IMR-90 (cell line): ENCODE results near the gene FGA. TPM values are rescaled to one million over a fixed set of nuclear protein-coding genes. Genes with fewer than 3 reads are reported as not detected.

Experiments used
- ATAC-seq: fragments of 200-7000 bp; cut with Tn5 transposase; 2 replicates; pipeline ENCODE4 v1.9.1; 2020; ENCODE audit warnings: low read depth, mild to moderate bottlenecking, moderate library complexity
- Bru-seq: library from RNA; stranded (reverse); fragments of 400-500 nt; gene quantifications from one replicate; lab custom pipeline; 2021; lab: Mats Ljungman, UMichigan
- BruChase-seq, 2 experiments: library from RNA; stranded (reverse); fragments of 400-500 nt; gene quantifications; one replicate each; lab custom pipeline; 2021; lab: Mats Ljungman, UMichigan
- BruUV-seq: library from RNA; stranded (reverse); fragments of 400-500 nt; replicated peaks from 2 replicates; lab custom pipeline; 2021; lab: Mats Ljungman, UMichigan
- CTCF ChIA-PET: fragments of 300-600 bp; formaldehyde crosslinking; extraction: SDS; loops from one replicate; lab custom pipeline; 2021; ENCODE audit warnings: antibody characterized with exemption; lab: Yijun Ruan, JAX
- POLR2A ChIA-PET: fragments of 300-600 bp; sonication (Branson Sonifier 250); formaldehyde crosslinking; loops from one replicate; lab custom pipeline; 2022; ENCODE audit warnings: antibody characterized with exemption; ENCODE audit not compliant: unreplicated experiment; lab: Charles Lee
- DNase-seq: peaks from one replicate; pipeline ENCODE4 v3.0.0; 2013
- H2AFZ ChIP-seq: replicated peaks from 2 replicates; pipeline ENCODE3; 2013; ENCODE audit warnings: low read length, mild to moderate bottlenecking; ENCODE audit not compliant: poor library complexity
- H2AK5ac ChIP-seq: 2 replicates; pipeline ENCODE4 v1.6.1; 2013; ENCODE audit warnings: low read depth, low read length, inconsistent platforms
- H2AK9ac ChIP-seq: replicated peaks from 2 replicates; pipeline ENCODE3; 2013; ENCODE audit warnings: mild to moderate bottlenecking, low read depth, low read length, moderate library complexity; ENCODE audit not compliant: poor library complexity
- H2BK120ac ChIP-seq: 2 replicates; pipeline ENCODE4 v1.6.1; 2013; ENCODE audit warnings: low read depth, low read length, inconsistent platforms
- H2BK15ac ChIP-seq: 3 replicates; pipeline ENCODE4 v1.6.1; 2013; ENCODE audit warnings: low read depth, low read length, inconsistent platforms
- H2BK20ac ChIP-seq: 2 replicates; pipeline ENCODE4 v1.6.1; 2013; ENCODE audit warnings: low read depth, mild to moderate bottlenecking, inconsistent platforms, low read length, moderate library complexity
- H2BK5ac ChIP-seq: 2 replicates; pipeline ENCODE4 v1.6.1; 2013; ENCODE audit warnings: mild to moderate bottlenecking, low read depth, low read length, inconsistent platforms; ENCODE audit not compliant: poor library complexity, severe bottlenecking
- H3K14ac ChIP-seq: replicated peaks from 2 replicates; pipeline ENCODE4 v1.6.1; 2013; ENCODE audit warnings: low read depth, low read length, inconsistent platforms
- H3K18ac ChIP-seq: 2 replicates; pipeline ENCODE4 v1.6.1; 2013; ENCODE audit warnings: low read depth, low read length, control low read depth
- H3K23ac ChIP-seq: 2 replicates; pipeline ENCODE4 v1.6.1; 2013; ENCODE audit warnings: low read depth, low read length, inconsistent platforms
- H3K27ac ChIP-seq: 2 replicates; pipeline ENCODE4 v1.5.1; 2013; ENCODE audit warnings: mild to moderate bottlenecking, control low read depth, low read length; ENCODE audit not compliant: insufficient read depth
- H3K27me3 ChIP-seq: 2 replicates; pipeline ENCODE4 v1.6.1; 2013; ENCODE audit warnings: low read length; ENCODE audit not compliant: control insufficient read depth, insufficient read depth
- H3K36me3 ChIP-seq: 2 replicates; pipeline ENCODE4 v1.6.1; 2013; ENCODE audit warnings: low read length, mixed read lengths; ENCODE audit not compliant: control insufficient read depth, insufficient read depth
- H3K4ac ChIP-seq: 2 replicates; pipeline ENCODE4 v1.6.1; 2013; ENCODE audit warnings: low read depth, low read length, inconsistent platforms
- H3K4me1 ChIP-seq: 2 replicates; pipeline ENCODE4 v1.6.1; 2013; ENCODE audit warnings: low read length, mixed read lengths; ENCODE audit not compliant: control insufficient read depth, insufficient read depth
- H3K4me2 ChIP-seq: 2 replicates; pipeline ENCODE4 v1.6.1; 2013; ENCODE audit warnings: low read depth, mild to moderate bottlenecking, control low read depth, low read length, moderate library complexity
- H3K4me3 ChIP-seq: 2 replicates; pipeline ENCODE4 v1.5.1; 2013; ENCODE audit warnings: low read depth, mild to moderate bottlenecking, control low read depth, low read length, moderate library complexity; ENCODE audit not compliant: insufficient read depth
- H3K56ac ChIP-seq: 2 replicates; pipeline ENCODE4 v1.6.1; 2013; ENCODE audit warnings: low read length, inconsistent platforms; ENCODE audit not compliant: insufficient read depth; ENCODE audit errors: extremely low read depth
- H3K79me1 ChIP-seq, 2 experiments: 2 replicates each; pipeline ENCODE4 v1.6.1; 2013; ENCODE audit warnings: low read length in 2 of 2, inconsistent platforms in 1 of 2, low read depth in 1 of 2
- H3K9ac ChIP-seq: 2 replicates; pipeline ENCODE4 v1.6.1; 2013; ENCODE audit warnings: low read depth, low read length, control low read depth
- H3K9me1 ChIP-seq: 2 replicates; pipeline ENCODE4 v1.6.1; 2013; ENCODE audit warnings: low read length, inconsistent platforms; ENCODE audit not compliant: insufficient read depth
- H3K9me3 ChIP-seq: 2 replicates; pipeline ENCODE4 v1.6.1; 2013; ENCODE audit warnings: low read length; ENCODE audit not compliant: control insufficient read depth, insufficient read depth
- H4K20me1 ChIP-seq: 2 replicates; pipeline ENCODE4 v1.6.1; 2013; ENCODE audit warnings: low read length, inconsistent platforms; ENCODE audit not compliant: insufficient read depth
- H4K5ac ChIP-seq: 2 replicates; pipeline ENCODE4 v1.6.1; 2013; ENCODE audit warnings: mild to moderate bottlenecking, low read depth, low read length, control low read depth
- H4K8ac ChIP-seq, 2 experiments: 2 replicates each; pipeline ENCODE4 v1.6.1; 2013; ENCODE audit warnings: low read depth in 2 of 2, low read length in 2 of 2, control low read depth in 1 of 2, inconsistent platforms in 1 of 2
- H4K91ac ChIP-seq: 2 replicates; pipeline ENCODE4 v1.6.1; 2013; ENCODE audit warnings: low read depth, low read length, inconsistent platforms; ENCODE audit not compliant: insufficient read depth
- CEBPB ChIP-seq: IDR thresholded peaks from 2 replicates; pipeline ENCODE4 v1.6.1; 2012; ENCODE audit warnings: low read depth, low read length, improper control_type of control experiment
- CHD1 ChIP-seq: IDR thresholded peaks from 2 replicates; pipeline ENCODE4 v1.6.1; 2012; ENCODE audit warnings: low read depth, low read length, improper control_type of control experiment
- CTCF ChIP-seq: conservative IDR thresholded peaks from 2 replicates; pipeline ENCODE4 v1.5.1; 2012; ENCODE audit warnings: mild to moderate bottlenecking, low read depth, low read length, improper control_type of control experiment
- FOS ChIP-seq: fragments of 150-350 bp; IDR thresholded peaks from 2 replicates; pipeline ENCODE4 v1.6.1; 2016; ENCODE audit warnings: low read depth, low read length
- MAFK ChIP-seq: IDR thresholded peaks from 2 replicates; pipeline ENCODE4 v1.6.1; 2012; ENCODE audit warnings: low read depth, low read length, improper control_type of control experiment
- MAZ ChIP-seq: IDR thresholded peaks from 2 replicates; pipeline ENCODE4 v1.6.1; 2012; ENCODE audit warnings: low read depth, mild to moderate bottlenecking, low read length, improper control_type of control experiment, moderate library complexity, borderline replicate concordance
- MXI1 ChIP-seq: IDR thresholded peaks from 2 replicates; pipeline ENCODE4 v1.6.1; 2012; ENCODE audit warnings: low read depth, mild to moderate bottlenecking, low read length, moderate library complexity, borderline replicate concordance
- NFE2L2 ChIP-seq: fragments of 150-350 bp; IDR thresholded peaks from 2 replicates; pipeline ENCODE4 v1.6.1; 2016; ENCODE audit warnings: low read depth, mild to moderate bottlenecking, low read length
- POLR2A ChIP-seq: IDR thresholded peaks from 2 replicates; pipeline ENCODE4 v1.6.1; 2012; ENCODE audit warnings: mild to moderate bottlenecking, low read depth, low read length
- RAD21 ChIP-seq: IDR thresholded peaks from 2 replicates; pipeline ENCODE4 v1.6.1; 2012; ENCODE audit warnings: low read length, improper control_type of control experiment
- RCOR1 ChIP-seq: IDR thresholded peaks from 2 replicates; pipeline ENCODE4 v1.6.1; 2012; ENCODE audit warnings: mild to moderate bottlenecking, low read length, improper control_type of control experiment; ENCODE audit not compliant: insufficient replicate concordance
- RFX5 ChIP-seq: IDR thresholded peaks from 2 replicates; pipeline ENCODE4 v1.8.0; 2012; ENCODE audit warnings: low read depth, mild to moderate bottlenecking, low read length, moderate library complexity
- SMC3 ChIP-seq: fragments of 150-350 bp; IDR thresholded peaks from 2 replicates; pipeline ENCODE4 v1.6.1; 2016; ENCODE audit warnings: low read depth, mild to moderate bottlenecking, antibody characterized with exemption, low read length, moderate library complexity
- USF2 ChIP-seq: fragments of 150-350 bp; IDR thresholded peaks from 2 replicates; pipeline ENCODE4 v1.6.1; 2017; ENCODE audit warnings: mild to moderate bottlenecking, antibody characterized with exemption, low read length, low read depth
- WGBS, 2 experiments: methylation state at CpG; one replicate each; pipeline versions ENCODE4 v1.1.5 to v1.1.7; 2013; ENCODE audit warnings: missing lambda C conversion rate in 2 of 2; ENCODE audit not compliant: insufficient read length in 1 of 2; ENCODE audit errors: extremely low coverage in 2 of 2; 5-methylcytosine and 5-hydroxymethylcytosine counted together
- dilution Hi-C: fragments of 300-500 bp; cut with HindIII; formaldehyde crosslinking; loops from one replicate; pipeline ENCODE4 v1.14.3; 2018; ENCODE audit warnings: low sequenced_read_pairs; ENCODE audit not compliant: unreplicated experiment
- in situ Hi-C: fragments of 300-500 bp; cut with MboI; formaldehyde crosslinking; loops from 3 replicates; pipeline ENCODE4 v1.14.3; 2019; ENCODE audit warnings: low sequenced_read_pairs, inconsistent platforms, mixed read lengths
- intact Hi-C: fragments of 100-400 bp; cut with micrococcal nuclease; formaldehyde crosslinking; loops from 2 replicates; pipeline ENCODE4 v1.10.0; 2022
- long read RNA-seq: library from polyadenylated mRNA; unstranded; transcript quantifications from one replicate; pipeline ENCODE4 v2.0.0, GENCODE V29; 2021; ENCODE audit not compliant: unreplicated experiment
- polyA plus RNA-seq, 3 experiments: library from polyadenylated mRNA; depleted of rRNA; stranded (reverse); fragments of >200 nt; gene quantifications; 2 replicates each; pipeline ENCODE4 v1.2.3, GENCODE V29; 2012; ENCODE audit warnings: low replicate concordance in 1 of 3
- total RNA-seq: library from RNA; depleted of rRNA; stranded (reverse); fragments of >200 nt; gene quantifications from 2 replicates; pipeline ENCODE4 v1.2.3, GENCODE V29; 2012; rRNA removed
- TF ChIP-seq, protein P1 (sequence below): fragments of 150-350 bp; IDR thresholded peaks from 2 replicates; pipeline ENCODE4 v1.6.1; 2016; ENCODE audit warnings: low read depth, mild to moderate bottlenecking, low read length, moderate library complexity, borderline replicate concordance

The FGA gene
- total RNA-seq (not detected in 2 replicates), polyA plus RNA-seq (2012; rRNA removed) (not detected in 2 replicates), Bru-seq, nascent RNA (not detected), BruChase-seq, experiment 1, labeled RNA remaining after a 6-hour chase (not detected), BruChase-seq, experiment 2, labeled RNA remaining after a 2-hour chase (not detected)
- polyA plus RNA-seq (2012; cell fraction: cytosol; rRNA removed): not detected in 2 replicates
- polyA plus RNA-seq (2012; cell fraction: nucleus; rRNA removed; ENCODE audit: low replicate concordance): not detected in 2 replicates
- long read RNA-seq: 0 reads

- no peak within 1 kb of the TSS for H3K4ac ChIP-seq
- no peak within 1 kb of the TSS for H3K18ac ChIP-seq
- no peak within 1 kb of the TSS for H3K14ac ChIP-seq
- H4K20me1 ChIP-seq: no peaks in the 10 kb centered on the region
- no peak within 1 kb of the TSS for H3K4me3 ChIP-seq
- H3K9ac ChIP-seq: no peak within 1 kb of the TSS
- H2BK5ac ChIP-seq: no peak within 1 kb of the TSS
- no peak within 1 kb of the TSS for H3K56ac ChIP-seq
- H2BK20ac ChIP-seq: no peak within 1 kb of the TSS
- H2BK120ac ChIP-seq: no peak within 1 kb of the TSS
- H2BK15ac ChIP-seq: no peak within 1 kb of the TSS
- WGBS, 2 experiments: no CpG with 5 or more reads among the region's 3 CpGs
- H3K23ac ChIP-seq: no peak within 1 kb of the TSS
- no peaks in the 10 kb centered on the region for H3K4me1 ChIP-seq
- H2AFZ ChIP-seq: no peak within 1 kb of the TSS
- in situ Hi-C loops: no loop called here
- CTCF ChIA-PET: no interaction called here
- intact Hi-C loops: no loop called here
- no peaks in the 10 kb centered on the region for H3K9me3 ChIP-seq
- no peaks in the 10 kb centered on the region for H3K27me3 ChIP-seq
- no peak within 1 kb of the TSS for H2AK9ac ChIP-seq
- H3K27ac ChIP-seq: no peak within 1 kb of the TSS
- no peak within 1 kb of the TSS for H4K5ac ChIP-seq
- DNase-seq: no peak
- dilution Hi-C loops: no loop called here
- H4K8ac ChIP-seq: no peak within 1 kb of the TSS
- H4K91ac ChIP-seq: no peak within 1 kb of the TSS
- H3K4me2 ChIP-seq: no peak within 1 kb of the TSS
- no peak for TF ChIP-seq RCOR1
- no peak for TF ChIP-seq FOS
- no peak for TF ChIP-seq CTCF
- no peak for TF ChIP-seq RAD21
- TF ChIP-seq NFE2L2: no peak
- no peak for TF ChIP-seq CEBPB
- TF ChIP-seq RFX5: no peak
- no peak for TF ChIP-seq POLR2A
- TF ChIP-seq USF2: no peak
- no peak for TF ChIP-seq MAFK
- TF ChIP-seq MXI1: no peak
- TF ChIP-seq SMC3: no peak
- TF ChIP-seq MAZ: no peak
- TF ChIP-seq CHD1: no peak
- TF ChIP-seq, protein P1, sequence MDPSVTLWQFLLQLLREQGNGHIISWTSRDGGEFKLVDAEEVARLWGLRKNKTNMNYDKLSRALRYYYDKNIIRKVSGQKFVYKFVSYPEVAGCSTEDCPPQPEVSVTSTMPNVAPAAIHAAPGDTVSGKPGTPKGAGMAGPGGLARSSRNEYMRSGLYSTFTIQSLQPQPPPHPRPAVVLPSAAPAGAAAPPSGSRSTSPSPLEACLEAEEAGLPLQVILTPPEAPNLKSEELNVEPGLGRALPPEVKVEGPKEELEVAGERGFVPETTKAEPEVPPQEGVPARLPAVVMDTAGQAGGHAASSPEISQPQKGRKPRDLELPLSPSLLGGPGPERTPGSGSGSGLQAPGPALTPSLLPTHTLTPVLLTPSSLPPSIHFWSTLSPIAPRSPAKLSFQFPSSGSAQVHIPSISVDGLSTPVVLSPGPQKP: no peak
- no TSS peak for BruUV-seq
- POLR2A ChIA-PET: no interaction called here
- H3K36me3 ChIP-seq: no peaks in the 10 kb centered on the region
- H3K9me1 ChIP-seq: no peaks in the 10 kb centered on the region
- H3K79me1 ChIP-seq: no peaks in the 10 kb centered on the region
- no peak for ATAC-seq
- no peak within 1 kb of the TSS for H2AK5ac ChIP-seq
These were observed at the start of gene FGA for GRCh38 chr4:154590329-154591006. Gene FGA (minus strand): TSS chr4:154590742. CDS start chr4:154590687, 55 bp downstream.
